Measurements from ENCODE around the gene ALDH3B2. TPM values are rescaled to one million over a fixed set of nuclear protein-coding genes. Genes with fewer than 3 reads are reported as not detected.

ALDH3B2 gene
- polyA plus RNA-seq, 1 of the 3 experiments (the other 2 are of a cell fraction), result not detected

GRCh38 chr11:67642173-67643120 is 32.0 kb downstream of the ALDH3B2 start:
- Histone ChIP-seq H3K27ac (ENCODE audit: low read depth in 2 of 2, low read length in 1 of 2) (no peak overlapping the region), H3K9ac (no peak overlapping the region), H2AFZ (ENCODE audit: low read depth) (no peak overlapping the region), H3K9me3 (no peaks in the 10 kb centered on the region), H3F3A (replicated peaks; ENCODE audit: insufficient read depth) (no peaks in the 10 kb centered on the region), H3K4me3 (ENCODE audit: low read depth in 2 of 2, low read length in 1 of 2) (no peak overlapping the region), H3K9me2 (no peaks in the 10 kb centered on the region), H3K4me2 (no peak overlapping the region), H3K79me2 (ENCODE audit: insufficient read depth) (no peaks in the 10 kb centered on the region), H3K27me3 (ENCODE audit: insufficient read depth) (no peaks in the 10 kb centered on the region), H4K20me1 (ENCODE audit: insufficient read depth) (no peaks in the 10 kb centered on the region), H3K4me1 (ENCODE audit: control insufficient read depth in 1 of 2, insufficient read depth in 2 of 2, low read depth in 1 of 2, low read length in 1 of 2) (no peaks in the 10 kb centered on the region; a peak in 1 of 4 replicates), H3K36me3 (replicated peaks in 1 of 2; ENCODE audit: control insufficient read depth in 1 of 2, insufficient read depth in 2 of 2, low read length in 1 of 2) (no peaks in the 10 kb centered on the region)
- ChIA-PET CTCF (interaction anchor here (17.8 to 21.6 kb wide), 2 partner anchors 7 to 11 kb away, joined by 308 read pairs; partner anchors contain the start of genes ACY3, NUDT8 and TBX10), POLR2A (no interaction called here)
- WGBS (ENCODE audit: low lambda C conversion rate), result 66% methylated on average over 9 of the region's 15 CpGs
- TF ChIP-seq REST (IDR thresholded peaks at IDR 0.05; ENCODE audit: low read depth, low read length), result no peak
- TF ChIP-seq SIN3A (IDR thresholded peaks at IDR 0.05; ENCODE audit: borderline replicate concordance, low read depth, low read length), result no peak
- TF ChIP-seq, protein P1, sequence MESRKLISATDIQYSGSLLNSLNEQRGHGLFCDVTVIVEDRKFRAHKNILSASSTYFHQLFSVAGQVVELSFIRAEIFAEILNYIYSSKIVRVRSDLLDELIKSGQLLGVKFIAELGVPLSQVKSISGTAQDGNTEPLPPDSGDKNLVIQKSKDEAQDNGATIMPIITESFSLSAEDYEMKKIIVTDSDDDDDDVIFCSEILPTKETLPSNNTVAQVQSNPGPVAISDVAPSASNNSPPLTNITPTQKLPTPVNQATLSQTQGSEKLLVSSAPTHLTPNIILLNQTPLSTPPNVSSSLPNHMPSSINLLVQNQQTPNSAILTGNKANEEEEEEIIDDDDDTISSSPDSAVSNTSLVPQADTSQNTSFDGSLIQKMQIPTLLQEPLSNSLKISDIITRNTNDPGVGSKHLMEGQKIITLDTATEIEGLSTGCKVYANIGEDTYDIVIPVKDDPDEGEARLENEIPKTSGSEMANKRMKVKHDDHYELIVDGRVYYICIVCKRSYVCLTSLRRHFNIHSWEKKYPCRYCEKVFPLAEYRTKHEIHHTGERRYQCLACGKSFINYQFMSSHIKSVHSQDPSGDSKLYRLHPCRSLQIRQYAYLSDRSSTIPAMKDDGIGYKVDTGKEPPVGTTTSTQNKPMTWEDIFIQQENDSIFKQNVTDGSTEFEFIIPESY (IDR thresholded peaks at IDR 0.05; ENCODE audit: borderline replicate concordance, low read depth), result no peak
- TF ChIP-seq, protein P2, sequence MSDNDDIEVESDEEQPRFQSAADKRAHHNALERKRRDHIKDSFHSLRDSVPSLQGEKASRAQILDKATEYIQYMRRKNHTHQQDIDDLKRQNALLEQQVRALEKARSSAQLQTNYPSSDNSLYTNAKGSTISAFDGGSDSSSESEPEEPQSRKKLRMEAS (IDR thresholded peaks at IDR 0.05; ENCODE audit: low read depth), result no peak
- TF ChIP-seq MXI1 (IDR thresholded peaks at IDR 0.05; ENCODE audit: low read depth, low read length), result no peak
- TF ChIP-seq RXRA (IDR thresholded peaks at IDR 0.05; ENCODE audit: borderline replicate concordance, low read depth), result no peak
- TF ChIP-seq FOXJ3 (CRISPR knock-in tag; IDR thresholded peaks at IDR 0.05), result no peak
- TF ChIP-seq, protein P3, sequence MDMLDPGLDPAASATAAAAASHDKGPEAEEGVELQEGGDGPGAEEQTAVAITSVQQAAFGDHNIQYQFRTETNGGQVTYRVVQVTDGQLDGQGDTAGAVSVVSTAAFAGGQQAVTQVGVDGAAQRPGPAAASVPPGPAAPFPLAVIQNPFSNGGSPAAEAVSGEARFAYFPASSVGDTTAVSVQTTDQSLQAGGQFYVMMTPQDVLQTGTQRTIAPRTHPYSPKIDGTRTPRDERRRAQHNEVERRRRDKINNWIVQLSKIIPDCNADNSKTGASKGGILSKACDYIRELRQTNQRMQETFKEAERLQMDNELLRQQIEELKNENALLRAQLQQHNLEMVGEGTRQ (IDR thresholded peaks at IDR 0.05; ENCODE audit: borderline replicate concordance, low read depth, low read length), result no peak
- TF ChIP-seq RAD21 (IDR thresholded peaks at IDR 0.05; ENCODE audit: low read length), result no peak
- no peak for TF ChIP-seq CHD2 (IDR thresholded peaks at IDR 0.05; ENCODE audit: low read length, partially characterized antibody)
- TF ChIP-seq EP300 (IDR thresholded peaks at IDR 0.05; ENCODE audit: borderline replicate concordance in 1 of 2, low read depth in 1 of 2, low read length in 1 of 2), result no peak
- TF ChIP-seq YY1 (IDR thresholded peaks at IDR 0.05; ENCODE audit: low read depth), result no peak
- TF ChIP-seq GATA2 (CRISPR knock-in tag; IDR thresholded peaks at IDR 0.05), result no peak
- no peak for TF ChIP-seq POLR2AphosphoS5 (IDR thresholded peaks at IDR 0.05; ENCODE audit: low read depth, low read length)
- no peak for TF ChIP-seq SMC3 (IDR thresholded peaks at IDR 0.05; ENCODE audit: low read depth, low read length)
- TF ChIP-seq, protein P4, sequence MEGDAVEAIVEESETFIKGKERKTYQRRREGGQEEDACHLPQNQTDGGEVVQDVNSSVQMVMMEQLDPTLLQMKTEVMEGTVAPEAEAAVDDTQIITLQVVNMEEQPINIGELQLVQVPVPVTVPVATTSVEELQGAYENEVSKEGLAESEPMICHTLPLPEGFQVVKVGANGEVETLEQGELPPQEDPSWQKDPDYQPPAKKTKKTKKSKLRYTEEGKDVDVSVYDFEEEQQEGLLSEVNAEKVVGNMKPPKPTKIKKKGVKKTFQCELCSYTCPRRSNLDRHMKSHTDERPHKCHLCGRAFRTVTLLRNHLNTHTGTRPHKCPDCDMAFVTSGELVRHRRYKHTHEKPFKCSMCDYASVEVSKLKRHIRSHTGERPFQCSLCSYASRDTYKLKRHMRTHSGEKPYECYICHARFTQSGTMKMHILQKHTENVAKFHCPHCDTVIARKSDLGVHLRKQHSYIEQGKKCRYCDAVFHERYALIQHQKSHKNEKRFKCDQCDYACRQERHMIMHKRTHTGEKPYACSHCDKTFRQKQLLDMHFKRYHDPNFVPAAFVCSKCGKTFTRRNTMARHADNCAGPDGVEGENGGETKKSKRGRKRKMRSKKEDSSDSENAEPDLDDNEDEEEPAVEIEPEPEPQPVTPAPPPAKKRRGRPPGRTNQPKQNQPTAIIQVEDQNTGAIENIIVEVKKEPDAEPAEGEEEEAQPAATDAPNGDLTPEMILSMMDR (IDR thresholded peaks at IDR 0.05), result no peak
- TF ChIP-seq TEAD4 (IDR thresholded peaks at IDR 0.05; ENCODE audit: borderline replicate concordance, insufficient read depth), result no peak
- no peak for TF ChIP-seq TCF12 (IDR thresholded peaks at IDR 0.05)
- TF ChIP-seq JUND (IDR thresholded peaks at IDR 0.05), result no peak
- TF ChIP-seq FOXM1 (IDR thresholded peaks at IDR 0.05; ENCODE audit: low read depth), result no peak
- no peak for DNase-seq

Data from SK-N-SH (cell line).